Panc1 (cell line): ENCODE data around the gene BRINP3. TPM values are rescaled to one million over a fixed set of nuclear protein-coding genes. Genes with fewer than 3 reads are reported as not detected.

Source experiments
- ATAC-seq: fragments of 200-7000 bp; cut with Tn5 transposase; 2 replicates; pipeline ENCODE4 v1.9.1; 2020; ENCODE audit warnings: mild to moderate bottlenecking, moderate library complexity
- BruUV-seq: library from RNA; stranded (reverse); fragments of 400-500 nt; replicated peaks from 2 replicates; lab custom pipeline; 2021; lab: Mats Ljungman, UMichigan
- CTCF ChIA-PET: fragments of 300-600 bp; sonication (Branson Sonifier 250); formaldehyde crosslinking; loops from one replicate; lab custom pipeline; 2022; ENCODE audit warnings: antibody characterized with exemption; lab: Charles Lee
- POLR2A ChIA-PET: fragments of 300-600 bp; sonication (Branson Sonifier 250); formaldehyde crosslinking; loops from one replicate; lab custom pipeline; 2022; ENCODE audit warnings: antibody characterized with exemption; lab: Charles Lee
- DNase-seq: peaks from one replicate; pipeline ENCODE4 v3.0.0-alpha.2; 2010; ENCODE audit warnings: low read depth, low spot score
- H3K27ac ChIP-seq: 2 replicates; pipeline ENCODE4 v1.5.1; 2011; ENCODE audit warnings: mild to moderate bottlenecking, low read length, inconsistent platforms
- H3K27me3 ChIP-seq: fragments of 200-500 bp; sonication (Bioruptor generic); 2 replicates; pipeline ENCODE4 v1.6.0; 2014; ENCODE audit warnings: low read length, inconsistent platforms; ENCODE audit not compliant: control insufficient read depth, insufficient read depth
- H3K36me3 ChIP-seq: fragments of 200-500 bp; sonication (Bioruptor generic); 2 replicates; pipeline ENCODE4 v1.5.1; 2014; ENCODE audit warnings: inconsistent platforms, mild to moderate bottlenecking, low read length, moderate library complexity; ENCODE audit not compliant: control insufficient read depth, insufficient read depth
- H3K4me1 ChIP-seq: 2 replicates; pipeline ENCODE4 v1.5.1; 2011; ENCODE audit warnings: inconsistent platforms, mild to moderate bottlenecking, low read length, moderate library complexity; ENCODE audit not compliant: control insufficient read depth, insufficient read depth
- H3K4me3 ChIP-seq, 2 experiments: 2 replicates each; pipeline ENCODE4 v1.5.1; 2011 to 2012; ENCODE audit warnings: low read depth in 2 of 2, low read length in 2 of 2, mild to moderate bottlenecking in 2 of 2, inconsistent platforms in 1 of 2, moderate library complexity in 1 of 2
- H3K9me3 ChIP-seq: fragments of 200-500 bp; sonication (Bioruptor generic); 2 replicates; pipeline ENCODE4 v1.5.1; 2014; ENCODE audit warnings: low read depth, mild to moderate bottlenecking, inconsistent platforms, low read length, moderate library complexity; ENCODE audit not compliant: control insufficient read depth, insufficient read depth
- CTCF ChIP-seq: fragments of 450-650 bp; IDR thresholded peaks from 2 replicates; pipeline ENCODE4 v1.5.1; 2017; ENCODE audit warnings: mild to moderate bottlenecking
- POLR2AphosphoS5 ChIP-seq: IDR thresholded peaks from 2 replicates; pipeline ENCODE4 v1.6.1; 2012; ENCODE audit warnings: mild to moderate bottlenecking, low read depth, low read length, moderate library complexity
- SIN3A ChIP-seq: IDR thresholded peaks from 2 replicates; pipeline ENCODE4 v1.6.1; 2012; ENCODE audit warnings: low read depth, mild to moderate bottlenecking, low read length, moderate library complexity, borderline replicate concordance; ENCODE audit not compliant: insufficient read depth
- TCF7L2 ChIP-seq: IDR thresholded peaks from 2 replicates; pipeline ENCODE4 v1.6.1; 2011; ENCODE audit warnings: mild to moderate bottlenecking, low read depth, low read length, inconsistent platforms
- in situ Hi-C: cut with HindIII; loops from 2 replicates; pipeline ENCODE4 v1.10.0; 2016; ENCODE audit warnings: low sequenced_read_pairs, low pct_unique_long_range_greater_than_20kb
- intact Hi-C: fragments of 100-400 bp; cut with micrococcal nuclease; formaldehyde crosslinking; loops from one replicate; pipeline ENCODE4 v1.10.0; 2022; ENCODE audit not compliant: unreplicated experiment
- total RNA-seq: library from RNA; stranded (reverse); gene quantifications from one replicate; pipeline ENCODE4 v1.2.1, GENCODE V29; 2021; ENCODE audit not compliant: unreplicated experiment
- TF ChIP-seq, protein P1 (sequence below), 2 experiments: IDR thresholded peaks; 2 replicates each; pipeline ENCODE4 v1.6.1; 2011 to 2012; ENCODE audit warnings: low read depth in 2 of 2, control low read depth in 1 of 2, low read length in 1 of 2, mild to moderate bottlenecking in 1 of 2, moderate library complexity in 1 of 2; ENCODE audit not compliant: insufficient read depth in 1 of 2

The BRINP3 gene
- total RNA-seq, 1 experiment from 2014 or later: 1.0 TPM

DNA sequence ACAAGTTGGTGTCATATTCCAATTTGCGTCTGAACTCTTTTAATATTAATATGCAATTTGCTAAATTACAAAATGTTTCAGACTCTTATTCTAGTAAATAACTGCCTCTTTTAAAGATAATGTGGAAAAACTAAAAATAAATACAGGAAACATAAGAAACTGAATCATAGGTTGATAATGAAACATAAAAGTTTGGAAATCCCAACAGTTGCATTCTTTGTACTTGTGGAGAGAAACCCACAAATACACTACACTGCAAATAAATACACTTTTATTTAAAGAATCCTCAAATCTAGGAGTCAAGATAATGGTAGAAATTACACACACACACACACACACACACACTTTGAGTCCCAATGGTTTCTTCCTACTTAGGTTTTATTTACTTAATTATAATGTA, 5.2 kb downstream of the BRINP3 start:
- in situ Hi-C loops: no loop called here
- Histone ChIP-seq H3K9me3 (no peaks in the 10 kb centered on the region), H3K36me3 (no peaks in the 10 kb centered on the region), H3K4me1 (peaks cover 4% of the 10 kb centered on the region), H3K4me3 (no peak overlapping the region), H3K27me3 (peaks cover 11% of the 10 kb centered on the region; the same call in 1 of the 2 replicates), H3K27ac (no peak overlapping the region)
- BruUV-seq: no TSS peak
- DNase-seq (no peak), ATAC-seq (no peak)
- ChIA-PET POLR2A (no interaction called here), CTCF (no interaction called here)
- TF ChIP-seq POLR2AphosphoS5 (no peak), CTCF (no peak), SIN3A (no peak)
- intact Hi-C loops: no loop called here

DNA sequence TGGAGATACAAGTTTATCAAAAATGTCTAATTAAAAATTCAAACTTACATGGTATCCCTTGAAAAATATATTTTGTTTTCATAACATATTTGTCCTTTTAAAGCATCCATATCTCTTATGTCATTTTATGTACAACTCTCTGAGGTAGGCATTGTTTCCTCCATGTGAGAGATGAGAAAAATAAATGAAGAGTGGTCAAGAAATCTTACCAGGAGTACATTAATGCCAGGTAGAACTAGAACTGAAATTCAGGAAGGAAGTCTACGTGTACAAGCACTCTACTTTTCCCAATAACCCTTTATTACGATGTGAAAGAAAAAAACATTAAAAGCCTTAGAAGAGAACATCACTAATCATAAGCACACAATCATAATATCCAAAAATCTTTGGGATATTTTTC, 5.6 kb downstream of the BRINP3 start:
- intact Hi-C loops: no loop called here
- no peak for DNase-seq
- in situ Hi-C loops: no loop called here
- ChIA-PET CTCF (no interaction called here), POLR2A (no interaction called here)
- TF ChIP-seq, protein P1, sequence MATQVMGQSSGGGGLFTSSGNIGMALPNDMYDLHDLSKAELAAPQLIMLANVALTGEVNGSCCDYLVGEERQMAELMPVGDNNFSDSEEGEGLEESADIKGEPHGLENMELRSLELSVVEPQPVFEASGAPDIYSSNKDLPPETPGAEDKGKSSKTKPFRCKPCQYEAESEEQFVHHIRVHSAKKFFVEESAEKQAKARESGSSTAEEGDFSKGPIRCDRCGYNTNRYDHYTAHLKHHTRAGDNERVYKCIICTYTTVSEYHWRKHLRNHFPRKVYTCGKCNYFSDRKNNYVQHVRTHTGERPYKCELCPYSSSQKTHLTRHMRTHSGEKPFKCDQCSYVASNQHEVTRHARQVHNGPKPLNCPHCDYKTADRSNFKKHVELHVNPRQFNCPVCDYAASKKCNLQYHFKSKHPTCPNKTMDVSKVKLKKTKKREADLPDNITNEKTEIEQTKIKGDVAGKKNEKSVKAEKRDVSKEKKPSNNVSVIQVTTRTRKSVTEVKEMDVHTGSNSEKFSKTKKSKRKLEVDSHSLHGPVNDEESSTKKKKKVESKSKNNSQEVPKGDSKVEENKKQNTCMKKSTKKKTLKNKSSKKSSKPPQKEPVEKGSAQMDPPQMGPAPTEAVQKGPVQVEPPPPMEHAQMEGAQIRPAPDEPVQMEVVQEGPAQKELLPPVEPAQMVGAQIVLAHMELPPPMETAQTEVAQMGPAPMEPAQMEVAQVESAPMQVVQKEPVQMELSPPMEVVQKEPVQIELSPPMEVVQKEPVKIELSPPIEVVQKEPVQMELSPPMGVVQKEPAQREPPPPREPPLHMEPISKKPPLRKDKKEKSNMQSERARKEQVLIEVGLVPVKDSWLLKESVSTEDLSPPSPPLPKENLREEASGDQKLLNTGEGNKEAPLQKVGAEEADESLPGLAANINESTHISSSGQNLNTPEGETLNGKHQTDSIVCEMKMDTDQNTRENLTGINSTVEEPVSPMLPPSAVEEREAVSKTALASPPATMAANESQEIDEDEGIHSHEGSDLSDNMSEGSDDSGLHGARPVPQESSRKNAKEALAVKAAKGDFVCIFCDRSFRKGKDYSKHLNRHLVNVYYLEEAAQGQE (IDR thresholded peaks at IDR 0.05; ENCODE audit: insufficient read depth in 1 of 2, low read depth in 2 of 2, low read length in 1 of 2): no peak
- TF ChIP-seq POLR2AphosphoS5 (no peak), TCF7L2 (no peak), CTCF (no peak), SIN3A (no peak)
- no peak overlapping the region for H3K27ac ChIP-seq
- no TSS peak for BruUV-seq
- no peaks in the 10 kb centered on the region for H3K36me3 ChIP-seq
- H3K9me3 ChIP-seq: no peaks in the 10 kb centered on the region
- H3K27me3 ChIP-seq: peaks cover 8% of the 10 kb centered on the region; the same call in 1 of the 2 replicates
- H3K4me3 ChIP-seq: no peak overlapping the region
- ATAC-seq: no peak
- H3K4me1 ChIP-seq: peaks cover 2% of the 10 kb centered on the region; the same call in 1 of the 2 replicates
